ENCODE data around the gene EIPR1.

EIPR1 gene

GRCh38 chr2:3249476-3249962 is 128.1 kb downstream of the EIPR1 start:
- H3K4me3 ChIP-seq (ENCODE audit: low read length): no peak overlapping the region
- no peak for TF ChIP-seq CTCF (conservative IDR thresholded peaks at IDR 0.05; ENCODE audit: low read depth, low read length)
- DNase-seq (ENCODE audit: low read depth): no peak

- no peak for TF ChIP-seq CTCF (conservative IDR thresholded peaks at IDR 0.05; ENCODE audit: low read depth, low read length)
- no peak for DNase-seq (ENCODE audit: low read depth)
- H3K4me3 ChIP-seq (ENCODE audit: low read length): no peak overlapping the region
Measured at GRCh38 chr2:3248754-3249475, 128.7 kb downstream of the EIPR1 start.

GRCh38 chr2:3246928-3247714 is 130.5 kb downstream of the EIPR1 start:
- H3K4me3 ChIP-seq (ENCODE audit: low read length): no peak overlapping the region
- no peak for DNase-seq (ENCODE audit: low read depth)
- TF ChIP-seq CTCF (conservative IDR thresholded peaks at IDR 0.05; ENCODE audit: low read depth, low read length): no peak

DNA sequence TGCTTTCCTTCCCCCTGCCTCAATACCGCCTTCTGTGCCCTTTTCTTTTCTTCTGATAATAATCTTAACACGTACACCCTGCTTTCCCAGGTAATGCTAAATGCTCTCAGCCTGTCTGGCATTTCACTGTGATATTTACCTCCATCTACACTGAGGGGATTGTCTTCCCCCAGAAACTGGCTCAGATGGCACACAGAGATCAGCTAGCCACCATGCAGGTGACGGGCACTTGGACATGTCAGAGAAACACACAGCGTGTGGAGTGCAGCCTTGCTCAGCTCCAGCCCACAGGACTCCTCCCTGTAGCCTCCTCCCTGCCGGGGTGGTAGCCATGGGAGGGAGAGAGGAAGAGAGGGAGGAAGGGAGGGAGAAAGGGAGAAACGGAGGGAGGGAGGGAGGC is 131.2 kb downstream of the EIPR1 start:
- no peak for TF ChIP-seq CTCF (conservative IDR thresholded peaks at IDR 0.05; ENCODE audit: low read depth, low read length)
- no peak for DNase-seq (ENCODE audit: low read depth)

DNA sequence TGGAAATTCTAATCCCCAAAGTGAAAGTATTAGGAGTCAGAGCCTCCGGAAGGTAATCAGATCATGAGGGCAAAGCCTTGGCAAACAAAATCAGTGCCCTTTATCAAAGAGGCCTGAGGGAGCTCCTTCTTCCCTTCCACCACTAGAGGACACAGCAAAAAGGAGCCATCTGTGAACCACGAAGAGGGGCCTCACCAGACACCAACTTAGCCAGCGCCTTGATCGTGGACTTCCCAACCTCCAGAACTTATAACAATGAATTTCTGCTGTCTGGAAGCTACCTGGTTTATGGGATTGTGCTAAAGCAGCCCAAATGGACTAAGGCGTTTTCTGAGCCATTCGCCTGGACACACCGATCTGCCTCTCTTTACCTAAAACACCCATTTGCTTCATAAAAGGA is 133.1 kb downstream of the EIPR1 start:
- no peak overlapping the region for H3K4me3 ChIP-seq (ENCODE audit: low read length)
- DNase-seq (ENCODE audit: low read depth): no peak
- TF ChIP-seq CTCF (conservative IDR thresholded peaks at IDR 0.05; ENCODE audit: low read depth, low read length): no peak

More for the DNA sequence above, 131.2 kb downstream of the EIPR1 start:
- H3K4me3 ChIP-seq (ENCODE audit: low read length): no peak overlapping the region

DNA sequence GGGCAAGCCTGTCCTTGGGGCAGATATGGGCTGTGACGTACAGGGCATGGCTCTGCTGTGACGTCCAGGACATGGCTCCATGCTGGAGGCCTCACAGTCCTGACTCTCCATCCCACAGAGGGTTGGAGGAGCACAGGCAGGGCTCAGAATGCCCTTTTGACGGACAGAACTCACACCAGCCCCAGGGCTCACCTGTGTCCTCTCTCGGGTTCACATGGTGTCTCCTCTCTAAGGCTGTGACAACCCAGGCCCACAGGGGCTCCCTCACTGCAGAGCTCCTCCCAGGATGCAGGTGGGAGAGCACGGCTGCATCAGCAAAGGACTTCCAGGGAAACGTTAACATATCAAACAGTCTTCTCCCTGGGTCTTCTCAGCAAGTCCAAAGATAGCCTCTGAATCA is 133.8 kb downstream of the EIPR1 start:
- no peak for TF ChIP-seq CTCF (conservative IDR thresholded peaks at IDR 0.05; ENCODE audit: low read depth, low read length)
- no peak overlapping the region for H3K4me3 ChIP-seq (ENCODE audit: low read length)
- DNase-seq (ENCODE audit: low read depth): no peak

Data from retinal pigment epithelial cell (primary cell).